D721Med (cell line): Measurements from ENCODE around the gene MYCBP2.
"Not testable (repeated sequence)": the region's sequence is repeated elsewhere in the genome, so short reads cannot be mapped to it uniquely, and the experiment has no call there.

Experiments used
- DNase-seq: peaks from one replicate; pipeline ENCODE4 v3.0.0; 2011; ENCODE audit warnings: low spot score; ENCODE audit not compliant: insufficient read length
- FAIRE-seq: peaks from 2 replicates; lab custom pipeline; 2011; peaks lifted over from hg19 to GRCh38; lab: Jason Lieb, UNC
- CTCF ChIP-seq: IDR thresholded peaks from 2 replicates; pipeline ENCODE4 v1.5.1; 2012; ENCODE audit warnings: mild to moderate bottlenecking, control low read depth; ENCODE audit not compliant: insufficient read depth; ENCODE audit errors: missing control alignments

The MYCBP2 gene

GRCh38 chr13:77351315-77351714, 24.4 kb upstream of the MYCBP2 start:
- FAIRE-seq (no peak), DNase-seq (no peak)
- no peak for TF ChIP-seq CTCF

GRCh38 chr13:77350811-77351210, 23.9 kb upstream of the MYCBP2 start:
- DNase-seq (no peak), FAIRE-seq (no peak)
- no peak for TF ChIP-seq CTCF

- FAIRE-seq, result no peak
- TF ChIP-seq CTCF, result no peak
- no peak for DNase-seq
Measured at GRCh38 chr13:77349365-77349764, 22.5 kb upstream of the MYCBP2 start.

GRCh38 chr13:77347351-77347750, 20.5 kb upstream of the MYCBP2 start:
- not testable (repeated sequence) for FAIRE-seq, DNase-seq

- no peak for TF ChIP-seq CTCF
- no peak for FAIRE-seq
- DNase-seq, result no peak
Measured at GRCh38 chr13:77345150-77345780, 18.4 kb upstream of the MYCBP2 start.

- TF ChIP-seq CTCF, result no peak
- FAIRE-seq (no peak), DNase-seq (no peak)
Measured at GRCh38 chr13:77343841-77344240, 16.9 kb upstream of the MYCBP2 start.

GRCh38 chr13:77339408-77339807, 12.5 kb upstream of the MYCBP2 start:
- FAIRE-seq (no peak), DNase-seq (no peak)
- no peak for TF ChIP-seq CTCF
